Aortic smooth muscle cell (primary cell): ENCODE measurements around the gene CDS2. TPM values are rescaled to one million over a fixed set of nuclear protein-coding genes. Genes with fewer than 3 reads are reported as not detected.

Source experiments
- total RNA-seq: library from RNA; depleted of rRNA; stranded (reverse); fragments of >200 nt; gene quantifications from 2 replicates; pipeline ENCODE4 v1.2.3, GENCODE V29; 2014

Gene CDS2
- total RNA-seq, result 26.8 and 35.2 TPM in 2 replicates

GRCh38 chr20:5126512-5127203 is at the start of gene CDS2:
TSS of gene CDS2 (plus strand) at chr20:5127008. CDS start at chr20:5127093, 85 bp downstream.

GRCh38 chr20:5119435-5120184 is 7.2 kb upstream of the CDS2 start, which contains the start of gene PCNA:
TSS of gene PCNA (minus strand) at chr20:5119958. CDS start at chr20:5119798, 160 bp downstream.

Other genes with a start within 250 kb of the CDS2 start
- gene SLC23A2, start 125.5 kb upstream of the CDS2 start, total RNA-seq, result 15.1 and 15.9 TPM in 2 replicates
- gene TMEM230, start 13.9 kb upstream of the CDS2 start, total RNA-seq, result 76.5 and 91.8 TPM in 2 replicates
- gene PCNA, start 7.0 kb upstream of the CDS2 start, total RNA-seq, result 86.0 and 134 TPM in 2 replicates
- not detected in 2 replicates for gene PROKR2, start 189.9 kb downstream of the CDS2 start, total RNA-seq